Esophagus squamous epithelium (tissue), 4 donors: Measurements from ENCODE around the gene NAA50.

Source experiments
- POLR2A ChIP-seq, 4 donors: fragments of 450-650 bp; IDR thresholded peaks; one replicate each; pipeline ENCODE4 v1.6.1; 2017; ENCODE audit warnings: antibody characterized with exemption in 4 of 4, mild to moderate bottlenecking in 4 of 4, moderate library complexity in 3 of 4
- TF ChIP-seq, protein P1 (sequence below), 6 experiments: fragments of 450-650 bp in 4 of 6; fragments of 200-600 bp in 2 of 6; sonication (generic) in 2 of 6; IDR thresholded peaks; one replicate each; pipeline ENCODE4 v1.5.1; 2016 to 2019; ENCODE audit warnings: antibody characterized with exemption in 6 of 6, mild to moderate bottlenecking in 4 of 6, moderate library complexity in 4 of 6

DNA sequence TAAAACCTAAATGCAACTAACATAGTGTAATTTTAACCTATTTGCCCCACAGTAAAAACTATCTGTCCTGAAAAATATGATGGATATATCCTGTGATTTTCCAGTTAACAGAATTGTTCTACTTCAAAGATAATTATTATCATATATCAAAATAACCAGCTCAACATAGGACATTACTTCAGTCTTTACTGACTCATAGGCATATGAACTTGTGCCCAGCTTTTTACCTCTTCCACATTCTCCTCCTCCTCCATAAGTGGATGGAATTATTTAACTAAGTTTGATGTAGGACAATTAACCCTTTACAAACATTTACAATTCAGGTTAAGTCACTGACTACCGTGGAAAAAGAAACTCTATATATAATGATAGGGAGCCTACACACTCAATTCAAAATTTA is 26.8 kb downstream of the NAA50 start:
- no peak for TF ChIP-seq POLR2A (IDR thresholded peaks at IDR 0.05)
- TF ChIP-seq, protein P1, sequence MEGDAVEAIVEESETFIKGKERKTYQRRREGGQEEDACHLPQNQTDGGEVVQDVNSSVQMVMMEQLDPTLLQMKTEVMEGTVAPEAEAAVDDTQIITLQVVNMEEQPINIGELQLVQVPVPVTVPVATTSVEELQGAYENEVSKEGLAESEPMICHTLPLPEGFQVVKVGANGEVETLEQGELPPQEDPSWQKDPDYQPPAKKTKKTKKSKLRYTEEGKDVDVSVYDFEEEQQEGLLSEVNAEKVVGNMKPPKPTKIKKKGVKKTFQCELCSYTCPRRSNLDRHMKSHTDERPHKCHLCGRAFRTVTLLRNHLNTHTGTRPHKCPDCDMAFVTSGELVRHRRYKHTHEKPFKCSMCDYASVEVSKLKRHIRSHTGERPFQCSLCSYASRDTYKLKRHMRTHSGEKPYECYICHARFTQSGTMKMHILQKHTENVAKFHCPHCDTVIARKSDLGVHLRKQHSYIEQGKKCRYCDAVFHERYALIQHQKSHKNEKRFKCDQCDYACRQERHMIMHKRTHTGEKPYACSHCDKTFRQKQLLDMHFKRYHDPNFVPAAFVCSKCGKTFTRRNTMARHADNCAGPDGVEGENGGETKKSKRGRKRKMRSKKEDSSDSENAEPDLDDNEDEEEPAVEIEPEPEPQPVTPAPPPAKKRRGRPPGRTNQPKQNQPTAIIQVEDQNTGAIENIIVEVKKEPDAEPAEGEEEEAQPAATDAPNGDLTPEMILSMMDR (IDR thresholded peaks at IDR 0.05) = no peak
